Right lobe of liver (tissue), 6 donors: ENCODE data around the gene BRD4. TPM values are rescaled to one million over a fixed set of nuclear protein-coding genes. Genes with fewer than 3 reads are reported as not detected.
A peak's percentile ranks its signal among the peaks of the same experiment; 100 is the strongest.

Experiments used
- ATAC-seq, 4 donors: fragments of 200-7000 bp; cut with Tn5 transposase; one replicate each; pipeline ENCODE4 v1.9.1; 2020; ENCODE audit warnings: mild to moderate bottlenecking in 4 of 4, moderate library complexity in 4 of 4
- DNase-seq, 3 donors: peaks; one replicate each; pipeline ENCODE4 v3.0.0-alpha.2; 2020
- H3K27ac ChIP-seq, 3 donors: fragments of 200-600 bp; one replicate each; pipeline ENCODE4 v1.8.0; 2022
- H3K27me3 ChIP-seq, 2 donors: fragments of 200-600 bp; one replicate each; pipeline ENCODE4 v1.8.0; 2022
- H3K36me3 ChIP-seq, 4 donors: fragments of 200-600 bp; sonication (generic) in 1 of 4; one replicate each; pipeline versions ENCODE4 v1.5.1 to v1.8.0; 2017 to 2022; ENCODE audit warnings: control low read depth in 1 of 4
- H3K4me1 ChIP-seq, 4 donors: fragments of 200-600 bp; sonication (generic) in 1 of 4; one replicate each; pipeline versions ENCODE4 v1.5.1 to v1.8.0; 2017 to 2022; ENCODE audit warnings: control low read depth in 1 of 4
- H3K4me3 ChIP-seq, 3 donors: fragments of 200-600 bp; one replicate each; pipeline ENCODE4 v1.8.0; 2022
- H3K9me3 ChIP-seq, 4 donors: fragments of 200-600 bp; sonication (generic) in 1 of 4; one replicate each; pipeline versions ENCODE4 v1.5.1 to v1.8.0; 2017 to 2022; ENCODE audit warnings: control low read depth in 1 of 4
- CTCF ChIP-seq, 4 donors: fragments of 200-600 bp in 3 of 4; fragments of 450-650 bp in 1 of 4; IDR thresholded peaks; one replicate each; pipeline versions ENCODE4 v1.5.1 to v1.8.0; 2016 to 2022; ENCODE audit warnings: antibody characterized with exemption in 4 of 4, mild to moderate bottlenecking in 2 of 4
- POLR2A ChIP-seq: fragments of 450-650 bp; IDR thresholded peaks from one replicate; pipeline ENCODE4 v1.6.1; 2017; ENCODE audit warnings: antibody characterized with exemption, mild to moderate bottlenecking
- WGBS: methylation state at CpG from one replicate; pipeline ENCODE4 v1.1.6; 2018; ENCODE audit warnings: low coverage, low lambda C conversion rate; ENCODE audit not compliant: insufficient coverage; ENCODE audit errors: missing lambda C conversion rate; 5-methylcytosine and 5-hydroxymethylcytosine counted together
- intact Hi-C, 2 donors: fragments of 100-400 bp; cut with DNase I; formaldehyde crosslinking; loops; one replicate each; pipeline versions ENCODE4 v1.11.2 to v1.14.1; 2022
- total RNA-seq, 6 experiments: library from RNA; depleted of rRNA in 2 of 6; stranded (reverse); fragments of >200 nt in 2 of 6; fragmentation: NEBNext Ultra II Directional in 3 of 6; extraction: Animal tissue kit (Norgen Biotek cat#: 25700) in 3 of 6; gene quantifications; one replicate each; pipeline versions ENCODE4 v1.1.0 to v1.2.4, GENCODE V29; 2016 to 2023
- donor health status: DM: no; HTN: yes; CAD: no.
- donor health status: DM: no; HTN: no; CAD: no.
- donor health status: DM: no; HTN: no; CAD: no.
- donor health status: DM: no; HTN: yes; CAD: no.
- donor health status: DM: no; HTN: yes; CAD: no.

The BRD4 gene
- total RNA-seq, 6 experiments from 2014 or later = 20.0 to 52.6 (median 40.6) TPM

- Histone ChIP-seq H3K9me3 (no peaks in the 10 kb centered on the region), H3K4me3 (no peak overlapping the region), H3K4me1 (no peaks in the 10 kb centered on the region), H3K36me3 (no peaks in the 10 kb centered on the region), H3K27me3 (no peaks in the 10 kb centered on the region), H3K27ac (no peak overlapping the region)
- 83% methylated on average over 4 of the region's 15 CpGs for WGBS
- ATAC-seq = no peak
- no peak for DNase-seq
- TF ChIP-seq POLR2A (no peak), CTCF (IDR thresholded peaks at IDR 0.05) (no peak)
- intact Hi-C loops = no loop called here
Measured at GRCh38 chr19:15213715-15214381, 118.5 kb downstream of the BRD4 start.

- no peak overlapping the region for H3K27ac ChIP-seq
- no peaks in the 10 kb centered on the region for H3K9me3 ChIP-seq
- DNase-seq = no peak
- 86% methylated on average over 7 of the region's 12 CpGs for WGBS
- TF ChIP-seq POLR2A (no peak), CTCF (IDR thresholded peaks at IDR 0.05) (no peak)
- no peaks in the 10 kb centered on the region for H3K27me3 ChIP-seq
- no peaks in the 10 kb centered on the region for H3K36me3 ChIP-seq
- intact Hi-C loops = no loop called here
- H3K4me3 ChIP-seq = no peak overlapping the region
- peak; percentile 21 to 44 (median 30) for ATAC-seq
- no peaks in the 10 kb centered on the region for H3K4me1 ChIP-seq
Measured at GRCh38 chr19:15212711-15213110, 119.6 kb downstream of the BRD4 start.

- TF ChIP-seq CTCF (IDR thresholded peaks at IDR 0.05) = no peak
- TF ChIP-seq POLR2A = no peak
- Histone ChIP-seq H3K27ac (peak overlapping the region in 1 of 3 donors; percentile 40), H3K4me1 (no peaks in the 10 kb centered on the region), H3K36me3 (no peaks in the 10 kb centered on the region), H3K9me3 (no peaks in the 10 kb centered on the region), H3K27me3 (no peaks in the 10 kb centered on the region), H3K4me3 (no peak overlapping the region)
- intact Hi-C loops = no loop called here
- 81% methylated on average over 3 of the region's 5 CpGs for WGBS
- peak; percentile 76 to 91 (median 84) for ATAC-seq
- no peak for DNase-seq
Measured at GRCh38 chr19:15210323-15210781, 122.0 kb downstream of the BRD4 start.

- DNase-seq = no peak
- Histone ChIP-seq H3K4me1 (peaks cover 0 to 6% (median 1%) of the 10 kb centered on the region in 4 donors), H3K27ac (no peak overlapping the region), H3K36me3 (no peaks in the 10 kb centered on the region), H3K4me3 (no peak overlapping the region), H3K9me3 (no peaks in the 10 kb centered on the region), H3K27me3 (peaks cover 0 to 2% of the 10 kb centered on the region in 2 donors)
- ATAC-seq = no peak
- intact Hi-C loops = no loop called here
- TF ChIP-seq CTCF (IDR thresholded peaks at IDR 0.05) (no peak), POLR2A (no peak)
- 77% methylated on average over 3 of the region's 18 CpGs for WGBS
Measured at GRCh38 chr19:15201374-15202023, 130.8 kb downstream of the BRD4 start.
